COLO829 (cell line): ENCODE measurements around the gene CBLB.
"Not testable (repeated sequence)": the region's sequence is repeated elsewhere in the genome, so short reads cannot be mapped to it uniquely, and the experiment has no call there.

Experiments
- DNase-seq: peaks from one replicate; pipeline ENCODE4 v3.0.0; 2012; ENCODE audit warnings: low spot score

Gene CBLB

GRCh38 chr3:105752791-105753415 is 115.9 kb downstream of the CBLB start:
- peak; percentile 18 for DNase-seq

- no peak for DNase-seq
Measured at GRCh38 chr3:105747696-105748095, 121.1 kb downstream of the CBLB start.

GRCh38 chr3:105747060-105747541 is 121.7 kb downstream of the CBLB start:
- DNase-seq = peak; percentile 46

- DNase-seq = no peak
Measured at GRCh38 chr3:105746231-105746996, 122.4 kb downstream of the CBLB start.

- no peak for DNase-seq
Measured at GRCh38 chr3:105745046-105745445, 123.8 kb downstream of the CBLB start.

GRCh38 chr3:105744202-105744601 is 124.6 kb downstream of the CBLB start:
- DNase-seq = no peak

- DNase-seq = no peak
Measured at GRCh38 chr3:105733356-105733755, 135.5 kb downstream of the CBLB start.

- DNase-seq = no peak
Measured at GRCh38 chr3:105731686-105732085, 137.1 kb downstream of the CBLB start.

GRCh38 chr3:105730801-105731354 is 137.9 kb downstream of the CBLB start:
- DNase-seq = no peak

- no peak for DNase-seq
Measured at GRCh38 chr3:105729667-105730066, 139.1 kb downstream of the CBLB start.

GRCh38 chr3:105728771-105729312 is 140.0 kb downstream of the CBLB start:
- DNase-seq = no peak

- DNase-seq = not testable (repeated sequence)
Measured at GRCh38 chr3:105727036-105727435, 141.8 kb downstream of the CBLB start.

GRCh38 chr3:105722943-105723556 is 145.8 kb downstream of the CBLB start:
- DNase-seq = no peak

GRCh38 chr3:105719791-105720190 is 149.0 kb downstream of the CBLB start:
- DNase-seq = no peak

- peak; percentile 96 for DNase-seq
Measured at GRCh38 chr3:105715372-105715771, 153.4 kb downstream of the CBLB start.

GRCh38 chr3:105714453-105714852 is 154.4 kb downstream of the CBLB start:
- DNase-seq = no peak

GRCh38 chr3:105708980-105709379 is 159.8 kb downstream of the CBLB start:
- no peak for DNase-seq

- no peak for DNase-seq
Measured at GRCh38 chr3:105707009-105707408, 161.8 kb downstream of the CBLB start.

GRCh38 chr3:105704726-105705410 is 163.9 kb downstream of the CBLB start:
- DNase-seq = no peak

- DNase-seq = no peak
Measured at GRCh38 chr3:105700575-105700974, 168.2 kb downstream of the CBLB start.

- DNase-seq = no peak
Measured at GRCh38 chr3:105691633-105692032, 177.2 kb downstream of the CBLB start.

GRCh38 chr3:105691053-105691452 is 177.8 kb downstream of the CBLB start:
- no peak for DNase-seq
